Fibroblast of pulmonary artery (primary cell): ENCODE measurements around the gene RBM20.

Experiments used
- DNase-seq: peaks from one replicate; pipeline ENCODE4 v3.0.0-alpha.2; 2010; ENCODE audit warnings: low read depth
- H3K4me3 ChIP-seq: replicated peaks from 2 replicates; pipeline ENCODE4 v1.5.1; 2011; ENCODE audit warnings: low read depth, mild to moderate bottlenecking, control low read depth, low read length, moderate library complexity
- CTCF ChIP-seq: IDR thresholded peaks from 2 replicates; pipeline ENCODE4 v1.5.1; 2011; ENCODE audit warnings: mild to moderate bottlenecking, control low read depth, low read length, inconsistent platforms; ENCODE audit errors: missing control alignments

RBM20 gene

GRCh38 chr10:110820321-110820814 is 176.2 kb downstream of the RBM20 start:
- no peak for TF ChIP-seq CTCF
- H3K4me3 ChIP-seq, result no peak overlapping the region
- DNase-seq, result peak; percentile 21

- DNase-seq, result no peak
- no peak overlapping the region for H3K4me3 ChIP-seq
- TF ChIP-seq CTCF, result no peak
These were observed 177.4 kb downstream of the RBM20 start for GRCh38 chr10:110821508-110821907.

GRCh38 chr10:110822035-110822711 is 178.0 kb downstream of the RBM20 start:
- no peak for TF ChIP-seq CTCF
- no peak overlapping the region for H3K4me3 ChIP-seq
- no peak for DNase-seq

- TF ChIP-seq CTCF, result no peak
- H3K4me3 ChIP-seq, result no peak overlapping the region
- no peak for DNase-seq
These were observed 178.7 kb downstream of the RBM20 start for GRCh38 chr10:110822712-110823311.

DNA sequence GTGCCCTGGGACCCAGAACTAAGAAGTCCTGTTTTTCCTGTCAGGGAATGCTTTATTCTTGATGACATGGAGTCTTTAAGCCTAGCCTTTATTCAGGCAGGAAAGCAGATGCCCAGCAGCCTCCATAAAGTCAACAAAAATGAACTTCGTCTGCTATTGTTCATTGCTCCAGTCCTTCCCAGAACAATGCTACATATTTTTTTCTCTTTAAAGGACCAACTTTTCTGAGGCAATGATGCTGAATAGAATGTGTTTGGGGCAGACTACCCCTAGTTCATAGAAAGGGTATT is 180.0 kb downstream of the RBM20 start:
- no peak for DNase-seq
- no peak overlapping the region for H3K4me3 ChIP-seq
- TF ChIP-seq CTCF, result no peak

DNA sequence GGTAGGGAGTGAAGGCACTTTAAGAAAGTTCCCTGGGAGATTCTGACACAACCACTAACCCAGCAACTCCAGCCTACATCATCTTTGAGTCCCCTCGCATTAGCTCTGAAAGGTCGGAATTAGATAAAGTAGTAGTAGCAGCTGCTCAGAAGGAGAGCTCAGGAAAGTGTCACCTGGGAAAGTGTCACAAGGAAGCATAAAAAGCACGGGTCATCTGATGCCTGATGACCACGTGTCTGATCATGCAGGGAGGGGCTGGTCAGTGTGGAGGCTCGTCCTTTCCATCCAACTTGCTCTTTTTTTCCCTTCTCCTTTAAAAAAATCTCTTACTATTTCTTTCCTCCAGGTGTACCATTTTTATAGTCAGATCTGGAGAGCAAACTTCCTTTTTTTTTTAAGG is 180.5 kb downstream of the RBM20 start:
- TF ChIP-seq CTCF, result no peak
- no peak for DNase-seq

DNA sequence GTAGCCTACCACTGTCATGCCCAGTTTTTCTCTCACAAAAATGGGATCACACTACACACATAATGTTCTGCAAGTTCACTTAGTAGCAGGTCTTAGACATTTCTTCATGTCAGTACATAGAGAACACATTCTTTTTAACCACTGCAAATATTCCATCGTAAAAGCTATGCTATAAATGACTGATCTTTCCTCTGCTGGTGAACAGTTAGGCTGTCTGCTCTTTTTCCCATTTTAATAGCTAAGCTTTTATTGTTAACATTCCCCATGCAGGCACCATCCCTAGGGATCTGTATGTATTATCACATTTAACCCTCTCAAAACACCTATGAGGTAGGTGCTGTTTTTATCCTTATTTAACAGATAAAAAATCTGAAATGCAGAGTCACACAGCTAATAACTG is 181.4 kb downstream of the RBM20 start:
- TF ChIP-seq CTCF, result no peak
- DNase-seq, result no peak
- H3K4me3 ChIP-seq, result no peak overlapping the region

More for the DNA sequence above, 180.5 kb downstream of the RBM20 start:
- H3K4me3 ChIP-seq, result no peak overlapping the region
